GM18505 (cell line): ENCODE results near the gene THOC5.

Source experiments
- ATAC-seq: cut with Tn5 transposase; IDR thresholded peaks from one replicate; pipeline ENCODE4 v1.9.1; 2021; ENCODE audit not compliant: unreplicated experiment
- POLR2A ChIP-seq: IDR thresholded peaks from 4 replicates; pipeline ENCODE4 v1.6.1; 2011; ENCODE audit warnings: borderline replicate concordance; ENCODE audit not compliant: insufficient read depth, insufficient read length; ENCODE audit errors: extremely low read depth

Gene THOC5

DNA sequence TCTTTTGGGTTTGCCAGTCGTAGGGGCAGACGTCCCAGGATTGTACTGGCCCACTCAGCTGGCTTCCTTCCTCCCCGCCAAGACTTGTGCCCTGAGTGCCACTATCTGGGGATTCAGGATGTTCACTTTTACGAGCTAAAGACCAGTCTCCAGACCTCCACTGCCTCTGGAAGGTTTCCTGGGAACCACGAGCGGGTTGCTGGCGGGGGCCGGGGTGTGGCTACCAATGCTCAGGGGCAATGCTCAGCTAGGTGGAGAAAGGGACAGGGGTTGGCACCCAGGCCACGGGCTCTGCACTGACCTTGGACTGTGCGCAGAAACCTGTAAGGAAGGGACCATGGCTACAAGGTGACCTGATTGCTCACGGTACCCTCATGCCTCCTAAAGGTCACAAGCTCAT, 71.3 kb downstream of the THOC5 start:
- TF ChIP-seq POLR2A: no peak
- no peak for ATAC-seq

DNA sequence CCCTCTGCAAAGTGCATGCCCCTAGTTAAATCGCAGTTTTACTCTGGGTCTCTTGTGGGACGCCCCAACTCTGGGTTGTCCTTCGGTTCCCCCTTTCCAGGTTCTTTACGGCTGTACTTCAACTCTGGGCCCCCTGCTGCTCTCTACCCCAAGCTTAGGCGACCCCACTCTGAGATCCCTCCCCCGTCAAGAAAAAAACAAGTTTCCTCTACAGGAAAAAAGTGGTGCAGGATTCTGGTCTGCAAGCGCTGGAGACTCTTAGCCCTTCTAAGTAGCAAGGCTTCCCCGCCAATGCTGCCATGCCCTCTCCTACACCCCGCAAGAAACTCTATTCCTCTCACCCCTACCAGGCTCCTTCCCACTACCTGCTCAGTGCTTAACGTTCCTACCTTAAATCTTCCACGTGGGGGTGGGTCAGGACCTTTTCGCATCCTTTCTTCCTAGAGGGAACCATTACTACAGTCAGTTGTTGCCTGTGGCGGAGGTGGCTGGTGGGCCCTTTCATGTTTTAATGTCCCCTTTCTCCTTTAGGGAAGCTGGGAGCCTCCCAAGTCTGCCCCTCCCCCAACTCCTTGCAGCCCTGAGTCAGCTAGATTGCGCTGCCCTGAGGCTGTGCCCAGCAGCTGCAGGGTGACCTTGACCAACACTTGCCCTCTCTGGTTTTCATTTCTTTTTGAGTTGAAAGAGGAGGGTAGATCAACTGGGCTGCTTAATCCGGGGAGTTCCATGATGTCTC, 72.1 kb downstream of the THOC5 start:
- ATAC-seq: no peak
- TF ChIP-seq POLR2A: no peak

DNA sequence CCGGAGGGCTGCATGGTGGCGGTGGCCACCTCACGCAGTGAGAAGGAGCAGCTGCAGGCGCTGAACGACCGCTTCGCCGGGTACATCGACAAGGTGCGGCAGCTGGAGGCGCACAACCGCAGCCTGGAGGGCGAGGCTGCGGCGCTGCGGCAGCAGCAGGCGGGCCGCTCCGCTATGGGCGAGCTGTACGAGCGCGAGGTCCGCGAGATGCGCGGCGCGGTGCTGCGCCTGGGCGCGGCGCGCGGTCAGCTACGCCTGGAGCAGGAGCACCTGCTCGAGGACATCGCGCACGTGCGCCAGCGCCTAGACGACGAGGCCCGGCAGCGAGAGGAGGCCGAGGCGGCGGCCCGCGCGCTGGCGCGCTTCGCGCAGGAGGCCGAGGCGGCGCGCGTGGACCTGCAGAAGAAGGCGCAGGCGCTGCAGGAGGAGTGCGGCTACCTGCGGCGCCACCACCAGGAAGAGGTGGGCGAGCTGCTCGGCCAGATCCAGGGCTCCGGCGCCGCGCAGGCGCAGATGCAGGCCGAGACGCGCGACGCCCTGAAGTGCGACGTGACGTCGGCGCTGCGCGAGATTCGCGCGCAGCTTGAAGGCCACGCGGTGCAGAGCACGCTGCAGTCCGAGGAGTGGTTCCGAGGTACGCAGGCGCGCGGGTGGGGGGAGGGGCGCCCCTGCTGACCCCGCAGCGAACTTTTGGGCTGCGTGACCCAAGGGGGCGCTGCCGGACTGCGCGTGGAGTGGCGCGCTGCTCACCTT, 72.9 kb downstream of the THOC5 start:
- ATAC-seq: no peak
- no peak for TF ChIP-seq POLR2A

DNA sequence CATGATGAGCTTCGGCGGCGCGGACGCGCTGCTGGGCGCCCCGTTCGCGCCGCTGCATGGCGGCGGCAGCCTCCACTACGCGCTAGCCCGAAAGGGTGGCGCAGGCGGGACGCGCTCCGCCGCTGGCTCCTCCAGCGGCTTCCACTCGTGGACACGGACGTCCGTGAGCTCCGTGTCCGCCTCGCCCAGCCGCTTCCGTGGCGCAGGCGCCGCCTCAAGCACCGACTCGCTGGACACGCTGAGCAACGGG, 73.4 kb downstream of the THOC5 start:
- ATAC-seq: no peak
- TF ChIP-seq POLR2A: no peak

DNA sequence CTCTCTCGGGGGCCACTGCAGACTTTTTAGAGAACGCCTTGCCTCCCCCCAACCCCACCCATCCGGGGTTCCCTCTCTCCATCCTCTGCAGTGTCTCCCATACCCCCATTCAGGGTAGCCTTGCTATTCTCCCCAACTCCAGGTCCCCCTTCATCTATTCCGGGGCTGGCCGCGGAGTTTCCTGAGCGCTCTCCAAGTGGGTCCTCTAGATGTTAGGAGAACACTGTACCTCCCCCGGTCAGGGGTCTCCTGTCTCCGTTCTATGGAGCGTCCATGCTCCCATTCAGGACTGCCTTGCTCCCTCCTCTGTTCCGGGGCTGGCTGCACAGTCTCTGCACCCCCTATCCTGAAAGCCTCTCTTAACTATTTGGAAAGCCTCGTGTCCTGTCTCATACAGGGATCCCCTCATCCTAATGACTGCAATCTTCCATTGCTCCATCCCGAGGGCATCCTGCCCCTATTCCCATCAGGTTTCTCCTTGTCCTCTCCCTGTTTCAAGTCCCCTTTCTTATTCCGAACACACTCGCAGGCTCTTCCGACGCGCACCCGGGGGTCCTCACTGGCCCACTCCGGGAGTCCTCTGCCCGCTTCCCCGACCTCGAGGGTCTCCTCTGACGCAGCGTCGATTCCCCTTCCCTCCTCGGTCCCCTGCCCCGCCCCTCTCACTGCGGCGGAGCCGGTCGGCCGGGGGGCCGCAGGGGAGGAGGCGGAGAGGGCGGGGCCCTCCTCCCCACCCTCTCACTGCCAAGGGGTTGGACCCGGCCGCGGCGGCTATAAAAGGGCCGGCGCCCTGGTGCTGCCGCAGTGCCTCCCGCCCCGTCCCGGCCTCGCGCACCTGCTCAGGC, 73.9 kb downstream of the THOC5 start, which contains the start of gene NEFH:
TSS of gene NEFH (plus strand) at position 802 of the 845 bp plus-strand sequence. CDS start 45 bp downstream, outside the sequence.
- TF ChIP-seq POLR2A: no peak
- no peak for ATAC-seq

DNA sequence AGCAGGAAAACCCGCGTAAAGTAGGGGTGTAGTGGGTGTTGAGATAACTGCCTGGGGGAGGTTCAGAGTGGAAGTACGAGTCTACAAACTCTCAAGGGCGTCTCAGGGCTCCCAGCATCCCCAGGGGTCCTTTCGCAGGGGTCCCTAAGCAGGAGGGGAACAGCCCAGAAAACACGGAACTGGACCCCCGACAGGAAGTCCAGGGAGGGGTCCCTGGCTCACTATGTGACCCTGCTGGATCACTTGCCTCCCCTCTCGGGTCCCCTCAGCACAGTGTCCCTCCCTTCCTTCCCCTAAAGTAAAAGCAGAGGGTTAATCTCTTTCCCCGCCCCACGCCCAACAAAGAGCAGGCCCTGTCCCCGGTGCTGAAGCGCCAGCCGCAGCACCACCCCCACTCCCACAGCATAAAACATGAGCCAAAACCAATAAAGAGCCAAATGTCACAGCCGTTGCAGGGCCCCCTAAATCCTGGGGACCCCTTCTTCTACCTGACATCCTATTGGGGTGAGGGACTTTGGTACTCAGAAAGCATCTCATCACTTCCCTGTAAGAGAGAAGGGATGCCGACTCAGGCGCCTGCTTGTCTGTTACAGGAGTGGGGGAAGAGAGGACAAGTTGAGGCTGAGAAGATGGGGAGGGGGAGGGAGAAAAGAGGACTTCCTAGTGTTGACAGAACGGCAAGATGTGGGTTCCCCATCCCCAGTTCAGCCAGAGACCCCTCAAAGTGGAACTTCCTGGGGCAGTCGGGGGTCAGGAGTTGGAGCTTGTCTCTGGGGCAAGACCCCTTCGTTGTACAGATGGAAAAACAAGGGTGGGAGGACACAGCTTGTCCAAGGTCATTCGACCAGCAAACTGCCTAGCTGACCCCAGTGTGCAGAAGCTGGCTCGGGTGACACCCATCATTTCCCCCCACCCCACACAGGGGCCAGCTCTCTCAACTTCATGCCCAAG, 75.0 kb downstream of the THOC5 start:
- TF ChIP-seq POLR2A: no peak
- ATAC-seq: no peak

DNA sequence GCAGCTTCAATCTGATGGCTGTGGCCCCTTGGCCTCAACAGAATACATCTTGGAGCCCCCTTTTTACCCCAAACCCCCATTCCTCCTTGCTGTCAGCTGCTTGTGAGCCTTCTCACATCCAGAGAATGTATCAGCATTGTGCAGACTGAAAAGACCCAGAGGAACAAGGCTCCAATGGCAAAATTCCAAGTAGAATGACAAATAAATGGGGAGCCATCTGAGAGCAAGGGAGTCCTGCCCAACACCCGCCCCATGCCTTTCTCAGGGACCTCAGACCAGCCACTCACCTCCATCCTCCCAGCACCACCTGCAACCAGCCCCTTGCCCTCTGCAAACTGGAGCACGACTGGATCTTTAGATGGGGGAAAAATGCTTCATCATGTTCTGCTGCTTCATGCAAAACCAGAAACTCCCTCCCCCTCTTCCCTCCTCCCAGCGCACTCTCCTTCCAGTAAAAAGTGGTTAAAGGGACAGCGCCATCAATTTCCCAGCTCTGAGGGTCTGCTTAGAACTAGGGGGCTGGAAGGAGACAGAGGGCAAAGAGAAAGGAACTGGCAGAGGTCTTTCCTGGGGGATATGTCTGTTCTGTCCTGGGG, 75.7 kb downstream of the THOC5 start:
- ATAC-seq: no peak
- no peak for TF ChIP-seq POLR2A

DNA sequence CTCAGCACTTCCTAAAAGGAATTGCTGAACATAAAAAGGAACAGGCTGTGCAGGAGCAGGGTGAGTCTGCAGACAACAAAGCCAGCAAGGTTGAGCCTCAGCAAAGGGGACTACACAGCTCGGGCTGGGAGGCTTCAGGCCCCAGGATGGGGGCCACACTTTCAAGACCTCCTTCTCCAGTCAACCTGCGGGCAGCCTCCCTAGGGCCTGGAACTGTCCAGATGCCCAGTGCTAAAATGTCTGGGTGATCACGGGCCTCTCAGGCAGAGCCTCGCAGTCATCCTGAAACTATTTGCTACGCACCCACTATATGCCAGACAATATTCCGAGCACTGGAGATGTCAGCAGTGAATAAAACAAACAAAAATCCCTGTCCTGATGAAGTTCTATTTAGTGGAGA, 77.4 kb downstream of the THOC5 start:
- no peak for TF ChIP-seq POLR2A
- ATAC-seq: no peak

DNA sequence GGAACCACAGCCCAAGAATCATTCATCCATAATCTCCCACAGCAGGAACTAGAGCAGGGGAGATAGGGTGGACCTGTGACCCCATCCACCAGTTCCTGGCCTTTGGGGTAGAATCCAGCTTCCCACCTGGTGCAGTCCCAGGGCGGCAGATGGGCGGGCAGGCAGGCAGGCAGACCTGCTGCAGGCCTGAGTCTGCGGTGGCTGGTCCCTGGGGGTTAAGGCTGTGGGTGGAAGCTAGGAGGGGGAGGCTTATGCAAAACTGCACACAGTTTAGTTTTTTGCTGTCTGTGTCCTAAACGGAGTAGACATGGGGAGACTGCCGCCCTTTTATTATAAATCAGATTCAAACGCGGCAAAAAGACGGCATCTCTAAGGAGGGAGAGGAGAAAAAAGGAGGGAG, 78.0 kb downstream of the THOC5 start:
- TF ChIP-seq POLR2A: no peak
- no peak for ATAC-seq

DNA sequence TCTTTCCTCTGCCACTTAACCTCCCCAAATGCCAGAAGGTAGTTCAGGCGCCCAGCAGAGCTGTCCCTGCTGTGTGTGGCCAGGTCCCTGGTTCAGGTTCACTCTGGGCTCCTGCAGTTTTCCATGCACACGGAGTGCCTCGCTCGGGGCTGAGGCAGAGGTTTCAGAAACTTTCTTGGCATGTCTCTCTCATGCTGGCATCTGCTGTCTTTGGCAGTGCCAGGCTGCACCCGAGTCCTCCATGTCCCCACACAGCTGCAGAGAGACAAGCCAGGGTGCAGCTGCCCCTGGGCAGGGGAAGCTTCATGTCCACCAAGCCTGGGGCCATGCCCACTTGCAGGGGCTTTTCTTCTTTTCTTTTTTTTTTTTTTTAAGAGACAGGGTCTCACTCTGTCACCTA, 80.6 kb downstream of the THOC5 start:
- TF ChIP-seq POLR2A: no peak
- ATAC-seq: no peak

DNA sequence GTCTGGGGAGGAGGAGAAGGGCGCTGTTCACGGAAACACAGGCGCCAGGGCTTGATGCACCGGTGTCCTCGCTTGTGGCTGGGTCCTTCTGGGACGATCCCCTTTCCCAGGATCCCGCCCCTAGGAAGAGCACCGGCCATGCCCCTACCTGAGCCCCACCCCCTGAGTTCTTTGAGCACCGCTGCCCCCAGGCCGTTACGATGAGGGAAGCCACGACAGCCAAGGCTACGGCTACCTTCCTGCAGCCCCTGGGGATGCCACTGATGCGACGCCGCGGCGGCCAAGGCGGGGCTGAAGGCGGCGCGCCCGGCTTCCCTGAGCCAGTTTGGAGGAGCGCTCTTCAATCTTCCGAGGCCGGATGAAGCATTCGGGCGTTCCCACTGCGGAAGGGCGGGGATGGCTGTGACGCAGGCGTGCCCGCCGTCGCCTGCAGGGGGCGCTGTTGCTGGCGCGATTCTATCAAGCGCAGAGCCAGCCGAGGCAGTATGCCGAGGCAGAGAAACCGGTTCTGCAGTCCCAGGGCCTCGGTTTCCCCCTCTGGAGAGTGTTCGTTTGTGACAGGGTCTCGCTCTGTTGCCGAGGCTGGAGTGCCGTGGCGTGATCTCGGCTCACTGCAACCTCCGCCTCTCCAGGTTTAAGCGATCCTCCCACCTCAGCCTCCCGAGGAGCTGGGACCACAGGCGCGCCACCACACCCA, 83.2 kb downstream of the THOC5 start:
- no peak for ATAC-seq
- no peak for TF ChIP-seq POLR2A

DNA sequence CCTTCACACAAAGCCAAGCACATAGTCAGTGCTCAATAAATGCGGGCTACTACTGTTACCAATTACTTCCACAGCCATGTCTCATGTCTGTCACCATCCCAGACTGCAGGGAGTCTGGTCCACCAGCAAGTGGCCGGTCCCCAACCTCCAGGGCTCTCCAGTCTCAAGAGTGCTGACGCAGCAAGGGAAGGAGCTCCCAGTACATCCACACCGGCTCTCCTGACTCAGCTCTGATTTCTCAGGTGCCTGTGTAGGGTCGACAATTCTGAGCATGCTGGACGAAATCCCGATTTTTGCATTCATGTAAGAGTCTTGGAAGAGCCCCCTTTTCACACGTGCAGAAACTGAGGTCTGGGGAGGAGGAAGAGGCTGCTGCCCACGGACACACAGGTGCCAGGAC, 83.8 kb downstream of the THOC5 start:
- TF ChIP-seq POLR2A: no peak
- no peak for ATAC-seq
